Measurements from ENCODE around the gene GOLIM4.

DNA sequence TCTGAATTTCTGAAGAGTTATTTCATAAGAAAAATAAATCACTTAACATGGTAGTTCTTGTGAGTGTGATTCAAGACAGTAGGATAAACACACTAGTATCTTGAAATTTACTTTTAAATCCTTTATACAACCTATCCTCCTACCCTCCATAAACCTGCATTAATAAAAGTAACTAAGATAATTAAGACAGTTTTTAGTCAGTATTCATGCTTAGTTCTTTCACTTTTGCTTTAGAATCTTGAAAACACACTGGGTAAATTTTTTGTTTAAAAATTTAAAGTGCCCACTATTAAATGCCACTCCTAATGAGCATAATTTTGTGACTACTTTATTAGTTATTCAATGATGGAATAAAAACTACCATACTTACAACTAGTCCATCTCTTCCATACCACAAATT lies 28.8 kb downstream of the GOLIM4 start:
- TF ChIP-seq, protein P1, sequence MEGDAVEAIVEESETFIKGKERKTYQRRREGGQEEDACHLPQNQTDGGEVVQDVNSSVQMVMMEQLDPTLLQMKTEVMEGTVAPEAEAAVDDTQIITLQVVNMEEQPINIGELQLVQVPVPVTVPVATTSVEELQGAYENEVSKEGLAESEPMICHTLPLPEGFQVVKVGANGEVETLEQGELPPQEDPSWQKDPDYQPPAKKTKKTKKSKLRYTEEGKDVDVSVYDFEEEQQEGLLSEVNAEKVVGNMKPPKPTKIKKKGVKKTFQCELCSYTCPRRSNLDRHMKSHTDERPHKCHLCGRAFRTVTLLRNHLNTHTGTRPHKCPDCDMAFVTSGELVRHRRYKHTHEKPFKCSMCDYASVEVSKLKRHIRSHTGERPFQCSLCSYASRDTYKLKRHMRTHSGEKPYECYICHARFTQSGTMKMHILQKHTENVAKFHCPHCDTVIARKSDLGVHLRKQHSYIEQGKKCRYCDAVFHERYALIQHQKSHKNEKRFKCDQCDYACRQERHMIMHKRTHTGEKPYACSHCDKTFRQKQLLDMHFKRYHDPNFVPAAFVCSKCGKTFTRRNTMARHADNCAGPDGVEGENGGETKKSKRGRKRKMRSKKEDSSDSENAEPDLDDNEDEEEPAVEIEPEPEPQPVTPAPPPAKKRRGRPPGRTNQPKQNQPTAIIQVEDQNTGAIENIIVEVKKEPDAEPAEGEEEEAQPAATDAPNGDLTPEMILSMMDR (IDR thresholded peaks at IDR 0.05) = no peak
- no peak for TF ChIP-seq POLR2A (IDR thresholded peaks at IDR 0.05)

Measured in esophagus squamous epithelium (tissue), 4 donors.